GM12878 (cell line): ENCODE results near the gene RASL10A.

Experiments used
- CREM ChIP-seq: IDR thresholded peaks from 2 replicates; pipeline ENCODE4 v1.6.1; 2014; ENCODE audit warnings: antibody characterized with exemption, low read depth
- EZH2 ChIP-seq: IDR thresholded peaks from 2 replicates; pipeline ENCODE4 v1.6.1; 2012; ENCODE audit warnings: low read depth, mild to moderate bottlenecking, control low read depth, inconsistent platforms, low read length, borderline replicate concordance; ENCODE audit not compliant: control insufficient read depth
- GABPA ChIP-seq: IDR thresholded peaks from 2 replicates; pipeline ENCODE4 v1.6.1; 2014; ENCODE audit warnings: antibody characterized with exemption, low read depth, mild to moderate bottlenecking, inconsistent platforms
- POLR2A ChIP-seq: IDR thresholded peaks from 2 replicates; pipeline ENCODE4 v1.6.1; 2011; ENCODE audit warnings: low read depth, mild to moderate bottlenecking, low read length
- RCOR1 ChIP-seq: conservative IDR thresholded peaks from 2 replicates; pipeline ENCODE4 v1.6.1; 2012; ENCODE audit warnings: low read depth, low read length, improper control_type of control experiment
- RFX5 ChIP-seq: IDR thresholded peaks from 2 replicates; pipeline ENCODE4 v1.6.1; 2011; ENCODE audit warnings: low read depth, low read length, improper control_type of control experiment
- SIN3A ChIP-seq: IDR thresholded peaks from 2 replicates; pipeline ENCODE4 v1.6.1; 2012; ENCODE audit warnings: low read depth, low read length, improper control_type of control experiment
- ZNF207 ChIP-seq: fragments of 450-650 bp; IDR thresholded peaks from 2 replicates; pipeline ENCODE4 v1.6.1; 2014; ENCODE audit warnings: antibody characterized with exemption, mild to moderate bottlenecking, borderline replicate concordance
- TF ChIP-seq, protein P1 (sequence below), 3 experiments: IDR thresholded peaks in 2 of 3; conservative IDR thresholded peaks in 1 of 3; 2 replicates each; pipeline ENCODE4 v1.5.1; 2011; ENCODE audit warnings: low read depth in 3 of 3, low read length in 3 of 3, mild to moderate bottlenecking in 3 of 3, control low read depth in 2 of 3, moderate library complexity in 2 of 3, inconsistent platforms in 1 of 3, mixed read lengths in 1 of 3; ENCODE audit not compliant: control insufficient read depth in 2 of 3, insufficient read depth in 1 of 3; ENCODE audit errors: extremely low read depth in 1 of 3
- TF ChIP-seq, protein P2 (sequence below): fragments of 450-650 bp; IDR thresholded peaks from 2 replicates; pipeline ENCODE4 v1.6.1; 2016; ENCODE audit warnings: mild to moderate bottlenecking
- TF ChIP-seq, protein P3 (sequence below): IDR thresholded peaks from 2 replicates; pipeline ENCODE4 v1.6.1; 2012; ENCODE audit warnings: low read depth, low read length, improper control_type of control experiment

DNA sequence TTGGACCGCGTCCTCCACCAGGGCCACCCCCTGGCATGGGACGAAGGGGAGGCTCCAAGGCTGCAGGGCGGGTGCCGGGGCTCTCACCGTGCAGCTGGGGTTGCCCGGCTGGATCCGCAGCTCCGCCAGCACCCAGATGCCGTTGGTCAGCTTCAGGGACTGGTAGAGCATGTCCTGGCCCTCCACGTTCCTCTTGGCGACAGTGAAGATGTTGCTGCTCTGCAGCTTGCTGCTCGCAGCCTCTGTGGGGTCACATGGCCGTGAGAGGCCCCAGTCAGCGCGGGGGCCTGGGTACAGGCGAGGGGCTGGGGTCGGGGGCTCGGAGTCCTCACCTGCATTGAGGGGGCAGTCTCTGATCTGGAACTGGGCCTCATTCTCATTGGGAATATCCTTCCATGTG, 14.8 kb upstream of the RASL10A start:
- TF ChIP-seq, protein P1, sequence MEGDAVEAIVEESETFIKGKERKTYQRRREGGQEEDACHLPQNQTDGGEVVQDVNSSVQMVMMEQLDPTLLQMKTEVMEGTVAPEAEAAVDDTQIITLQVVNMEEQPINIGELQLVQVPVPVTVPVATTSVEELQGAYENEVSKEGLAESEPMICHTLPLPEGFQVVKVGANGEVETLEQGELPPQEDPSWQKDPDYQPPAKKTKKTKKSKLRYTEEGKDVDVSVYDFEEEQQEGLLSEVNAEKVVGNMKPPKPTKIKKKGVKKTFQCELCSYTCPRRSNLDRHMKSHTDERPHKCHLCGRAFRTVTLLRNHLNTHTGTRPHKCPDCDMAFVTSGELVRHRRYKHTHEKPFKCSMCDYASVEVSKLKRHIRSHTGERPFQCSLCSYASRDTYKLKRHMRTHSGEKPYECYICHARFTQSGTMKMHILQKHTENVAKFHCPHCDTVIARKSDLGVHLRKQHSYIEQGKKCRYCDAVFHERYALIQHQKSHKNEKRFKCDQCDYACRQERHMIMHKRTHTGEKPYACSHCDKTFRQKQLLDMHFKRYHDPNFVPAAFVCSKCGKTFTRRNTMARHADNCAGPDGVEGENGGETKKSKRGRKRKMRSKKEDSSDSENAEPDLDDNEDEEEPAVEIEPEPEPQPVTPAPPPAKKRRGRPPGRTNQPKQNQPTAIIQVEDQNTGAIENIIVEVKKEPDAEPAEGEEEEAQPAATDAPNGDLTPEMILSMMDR (IDR thresholded peaks at IDR 0.05 in 2 of 3, conservative IDR thresholded peaks at IDR 0.05 in 1 of 3; ENCODE audit: control insufficient read depth in 2 of 3, extremely low read depth in 1 of 3, insufficient read depth in 1 of 3, low read depth in 3 of 3, low read length in 3 of 3) = no peak
- TF ChIP-seq, protein P2, sequence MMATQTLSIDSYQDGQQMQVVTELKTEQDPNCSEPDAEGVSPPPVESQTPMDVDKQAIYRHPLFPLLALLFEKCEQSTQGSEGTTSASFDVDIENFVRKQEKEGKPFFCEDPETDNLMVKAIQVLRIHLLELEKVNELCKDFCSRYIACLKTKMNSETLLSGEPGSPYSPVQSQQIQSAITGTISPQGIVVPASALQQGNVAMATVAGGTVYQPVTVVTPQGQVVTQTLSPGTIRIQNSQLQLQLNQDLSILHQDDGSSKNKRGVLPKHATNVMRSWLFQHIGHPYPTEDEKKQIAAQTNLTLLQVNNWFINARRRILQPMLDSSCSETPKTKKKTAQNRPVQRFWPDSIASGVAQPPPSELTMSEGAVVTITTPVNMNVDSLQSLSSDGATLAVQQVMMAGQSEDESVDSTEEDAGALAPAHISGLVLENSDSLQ = no peak
- TF ChIP-seq GABPA = no peak
- TF ChIP-seq SIN3A = no peak
- no peak for TF ChIP-seq CREM
- TF ChIP-seq POLR2A = no peak
- TF ChIP-seq RCOR1 = no peak
- TF ChIP-seq EZH2 = no peak
- TF ChIP-seq, protein P3, sequence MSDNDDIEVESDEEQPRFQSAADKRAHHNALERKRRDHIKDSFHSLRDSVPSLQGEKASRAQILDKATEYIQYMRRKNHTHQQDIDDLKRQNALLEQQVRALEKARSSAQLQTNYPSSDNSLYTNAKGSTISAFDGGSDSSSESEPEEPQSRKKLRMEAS = no peak
- no peak for TF ChIP-seq RFX5
- no peak for TF ChIP-seq ZNF207
